ELR (cell line): Measurements from ENCODE around the gene ANXA2.
A peak's percentile ranks its signal among the peaks of the same experiment; 100 is the strongest.

Source experiments
- DNase-seq: peaks from one replicate; pipeline ENCODE4 v3.0.0-alpha.2; 2015; ENCODE audit warnings: low read depth

Gene ANXA2

GRCh38 chr15:60370105-60370868 lies 27.5 kb downstream of the ANXA2 start:
- peak; percentile 80 for DNase-seq

- DNase-seq, result no peak
Observed at GRCh38 chr15:60369696-60370095, 28.1 kb downstream of the ANXA2 start.

- no peak for DNase-seq
Observed at GRCh38 chr15:60364612-60364924, 33.2 kb downstream of the ANXA2 start.

GRCh38 chr15:60363903-60364611 lies 33.7 kb downstream of the ANXA2 start:
- no peak for DNase-seq

- no peak for DNase-seq
Observed at GRCh38 chr15:60363087-60363549, 34.7 kb downstream of the ANXA2 start.

- DNase-seq, result peak; percentile 95
Observed at GRCh38 chr15:60362321-60363086, 35.3 kb downstream of the ANXA2 start.

- peak; percentile 65 for DNase-seq
Observed at GRCh38 chr15:60359738-60360137, 38.0 kb downstream of the ANXA2 start.

- DNase-seq, result peak; percentile 56
Observed at GRCh38 chr15:60358935-60359682, 38.7 kb downstream of the ANXA2 start.

- DNase-seq, result no peak
Observed at GRCh38 chr15:60356832-60357231, 41.0 kb downstream of the ANXA2 start.

- no peak for DNase-seq
Observed at GRCh38 chr15:60355148-60355857, 42.5 kb downstream of the ANXA2 start.

GRCh38 chr15:60353245-60353920 lies 44.4 kb downstream of the ANXA2 start:
- DNase-seq, result peak; percentile 80

- DNase-seq, result no peak
Observed at GRCh38 chr15:60352525-60352924, 45.3 kb downstream of the ANXA2 start.

- no peak for DNase-seq
Observed at GRCh38 chr15:60351066-60351465, 46.7 kb downstream of the ANXA2 start.

GRCh38 chr15:60350108-60350507 lies 47.7 kb downstream of the ANXA2 start:
- DNase-seq, result no peak

GRCh38 chr15:60349589-60349988 lies 48.2 kb downstream of the ANXA2 start:
- no peak for DNase-seq

- DNase-seq, result no peak
Observed at GRCh38 chr15:60347480-60348049, 50.2 kb downstream of the ANXA2 start.

GRCh38 chr15:60346653-60347052 lies 51.1 kb downstream of the ANXA2 start:
- no peak for DNase-seq

- no peak for DNase-seq
Observed at GRCh38 chr15:60346077-60346476, 51.7 kb downstream of the ANXA2 start.

- DNase-seq, result no peak
Observed at GRCh38 chr15:60345598-60345997, 52.2 kb downstream of the ANXA2 start.

- no peak for DNase-seq
Observed at GRCh38 chr15:60344987-60345386, 52.8 kb downstream of the ANXA2 start.

GRCh38 chr15:60344461-60344860 lies 53.3 kb downstream of the ANXA2 start:
- DNase-seq, result no peak
